SK-N-SH (cell line): ENCODE results near the gene ADAMTS4. TPM values are rescaled to one million over a fixed set of nuclear protein-coding genes. Genes with fewer than 3 reads are reported as not detected.

Source experiments
- CTCF ChIA-PET: fragments of 300-600, 350-600 bp; formaldehyde crosslinking; extraction: SDS; loops from one replicate; lab custom pipeline; 2021; lab: Yijun Ruan, JAX
- POLR2A ChIA-PET: fragments of 350-600 bp; sonication (Branson Sonifier 250); formaldehyde crosslinking; extraction: SDS; loops from one replicate; lab custom pipeline; 2020; ENCODE audit warnings: antibody characterized with exemption, inconsistent platforms; lab: Yijun Ruan, JAX
- DNase-seq: peaks from one replicate; pipeline ENCODE4 v3.0.0; 2012
- H2AFZ ChIP-seq: fragments of 200-600 bp; sonication (generic); 2 replicates; pipeline ENCODE4 v1.8.1; 2016; ENCODE audit warnings: antibody characterized with exemption, mild to moderate bottlenecking, low read depth
- H3F3A ChIP-seq: fragments of 200-600 bp; sonication (generic); replicated peaks from 2 replicates; pipeline ENCODE3; 2016; ENCODE audit warnings: antibody characterized with exemption, mild to moderate bottlenecking; ENCODE audit not compliant: insufficient read depth
- H3K27ac ChIP-seq, 2 experiments: fragments of 200-500 bp in 1 of 2; fragments of 200-600 bp in 1 of 2; sonication (Bioruptor generic) in 1 of 2; sonication (generic), shearing (Covaris generic) in 1 of 2; 2 replicates each; pipeline versions ENCODE4 v1.5.1 to v1.6.1; 2014 to 2016; ENCODE audit warnings: low read depth in 2 of 2, inconsistent platforms in 1 of 2, low read length in 1 of 2, mild to moderate bottlenecking in 1 of 2, mixed read lengths in 1 of 2
- H3K27me3 ChIP-seq: fragments of 200-600 bp; sonication (generic), shearing (Covaris generic); 2 replicates; pipeline ENCODE4 v1.6.1; 2016; ENCODE audit warnings: mixed run types; ENCODE audit not compliant: insufficient read depth
- H3K36me3 ChIP-seq, 2 experiments: fragments of 200-500 bp in 1 of 2; fragments of 200-600 bp in 1 of 2; sonication (Bioruptor generic) in 1 of 2; sonication (generic) in 1 of 2; replicated peaks in 1 of 2; 2 replicates each; pipeline versions ENCODE3 to v1.5.1; 2014 to 2016; ENCODE audit warnings: low read length in 1 of 2, mild to moderate bottlenecking in 1 of 2; ENCODE audit not compliant: insufficient read depth in 2 of 2, control insufficient read depth in 1 of 2
- H3K4me1 ChIP-seq, 2 experiments: fragments of 200-500 bp in 1 of 2; fragments of 200-600 bp in 1 of 2; sonication (Bioruptor generic) in 1 of 2; sonication (generic), shearing (Covaris generic) in 1 of 2; 2 replicates each; pipeline versions ENCODE4 v1.5.1 to v1.6.1; 2014 to 2016; ENCODE audit warnings: low read depth in 1 of 2, low read length in 1 of 2, mixed run types in 1 of 2; ENCODE audit not compliant: insufficient read depth in 2 of 2, control insufficient read depth in 1 of 2
- H3K4me2 ChIP-seq: fragments of 200-600 bp; sonication (generic), shearing (Covaris generic); 2 replicates; pipeline ENCODE4 v1.6.1; 2017; ENCODE audit warnings: mixed run types
- H3K4me3 ChIP-seq, 2 experiments: fragments of 200-500 bp in 1 of 2; fragments of 200-600 bp in 1 of 2; sonication (Bioruptor generic) in 1 of 2; sonication (generic), shearing (Covaris generic) in 1 of 2; 2 replicates each; pipeline versions ENCODE4 v1.5.1 to v1.8.1; 2014 to 2016; ENCODE audit warnings: low read depth in 2 of 2, inconsistent platforms in 1 of 2, low read length in 1 of 2, mild to moderate bottlenecking in 1 of 2, mixed read lengths in 1 of 2, moderate library complexity in 1 of 2
- H3K79me2 ChIP-seq: fragments of 200-600 bp; sonication (generic); 2 replicates; pipeline ENCODE4 v1.8.1; 2017; ENCODE audit warnings: mild to moderate bottlenecking; ENCODE audit not compliant: insufficient read depth
- H3K9ac ChIP-seq: fragments of 200-600 bp; sonication (generic); 2 replicates; pipeline ENCODE4 v1.6.1; 2017; ENCODE audit warnings: mixed run types
- H3K9me2 ChIP-seq: fragments of 200-600 bp; sonication (generic); 2 replicates; pipeline ENCODE4 v1.6.1; 2017; ENCODE audit warnings: mixed run types
- H3K9me3 ChIP-seq: fragments of 200-600 bp; sonication (generic); 2 replicates; pipeline ENCODE4 v1.6.1; 2017; ENCODE audit warnings: mixed run types, mild to moderate bottlenecking, moderate library complexity
- H4K20me1 ChIP-seq: fragments of 200-600 bp; sonication (generic); 2 replicates; pipeline ENCODE4 v1.6.1; 2017; ENCODE audit warnings: mild to moderate bottlenecking, mixed run types; ENCODE audit not compliant: insufficient read depth
- CHD2 ChIP-seq: fragments of 150-350 bp; IDR thresholded peaks from 2 replicates; pipeline ENCODE4 v1.6.1; 2018; ENCODE audit warnings: low read length; ENCODE audit not compliant: partially characterized antibody
- CTCF ChIP-seq: fragments of 200-600 bp; sonication (generic); IDR thresholded peaks from 2 replicates; pipeline ENCODE4 v1.6.1; 2017; ENCODE audit warnings: antibody characterized with exemption, mild to moderate bottlenecking, moderate library complexity
- ELF1 ChIP-seq: IDR thresholded peaks from 2 replicates; pipeline ENCODE4 v1.4.0; 2012
- EZH2phosphoT487 ChIP-seq: fragments of 200-600 bp; sonication (generic); IDR thresholded peaks from 2 replicates; pipeline ENCODE4 v1.6.1; 2017; ENCODE audit warnings: low read depth, mixed run types, mild to moderate bottlenecking, antibody characterized with exemption, moderate library complexity, borderline replicate concordance
- FOSL2 ChIP-seq: IDR thresholded peaks from 2 replicates; pipeline ENCODE4 v1.4.0; 2012; ENCODE audit warnings: low read depth, mild to moderate bottlenecking, moderate library complexity, borderline replicate concordance
- FOXM1 ChIP-seq: IDR thresholded peaks from 2 replicates; pipeline ENCODE4 v1.4.0; 2012; ENCODE audit warnings: low read depth, mild to moderate bottlenecking
- GATA2 ChIP-seq: sonication (generic); formaldehyde crosslinking; IDR thresholded peaks from 2 replicates; pipeline ENCODE4 v1.5.0; 2020; ENCODE audit warnings: mild to moderate bottlenecking, missing genetic modification reagents
- JUND ChIP-seq: IDR thresholded peaks from 2 replicates; pipeline ENCODE4 v1.4.0; 2012
- MEF2A ChIP-seq: IDR thresholded peaks from 2 replicates; pipeline ENCODE4 v1.4.0; 2012; ENCODE audit warnings: low read depth, borderline replicate concordance
- NFIC ChIP-seq: IDR thresholded peaks from 2 replicates; pipeline ENCODE4 v1.4.0; 2012; ENCODE audit warnings: borderline replicate concordance
- POLR2AphosphoS5 ChIP-seq: IDR thresholded peaks from 2 replicates; pipeline ENCODE4 v1.6.1; 2012; ENCODE audit warnings: low read depth, low read length
- RCOR1 ChIP-seq: fragments of 150-350 bp; IDR thresholded peaks from 2 replicates; pipeline ENCODE4 v1.6.1; 2017; ENCODE audit warnings: antibody characterized with exemption, low read length
- REST ChIP-seq: IDR thresholded peaks from 2 replicates; pipeline ENCODE4 v1.6.1; 2012; ENCODE audit warnings: mild to moderate bottlenecking, low read depth, low read length, moderate library complexity
- RFX5 ChIP-seq: IDR thresholded peaks from 2 replicates; pipeline ENCODE4 v1.6.1; 2012; ENCODE audit warnings: mild to moderate bottlenecking, improper control_type of control experiment, low read length
- RXRA ChIP-seq: IDR thresholded peaks from 2 replicates; pipeline ENCODE4 v1.4.0; 2012; ENCODE audit warnings: low read depth, mild to moderate bottlenecking, borderline replicate concordance
- SIN3A ChIP-seq: IDR thresholded peaks from 2 replicates; pipeline ENCODE4 v1.6.1; 2012; ENCODE audit warnings: low read depth, mild to moderate bottlenecking, low read length, moderate library complexity, borderline replicate concordance
- SMC3 ChIP-seq: IDR thresholded peaks from 2 replicates; pipeline ENCODE4 v1.6.1; 2012; ENCODE audit warnings: low read depth, low read length, improper control_type of control experiment
- TAF1 ChIP-seq: IDR thresholded peaks from 2 replicates; pipeline ENCODE4 v1.6.1; 2012; ENCODE audit warnings: low read depth, mild to moderate bottlenecking, low read length, moderate library complexity, borderline replicate concordance
- TCF12 ChIP-seq: IDR thresholded peaks from 2 replicates; pipeline ENCODE4 v1.4.0; 2012
- TEAD4 ChIP-seq: IDR thresholded peaks from 2 replicates; pipeline ENCODE4 v1.4.0; 2012; ENCODE audit warnings: mild to moderate bottlenecking, borderline replicate concordance; ENCODE audit not compliant: insufficient read depth
- USF1 ChIP-seq: IDR thresholded peaks from 2 replicates; pipeline ENCODE4 v1.4.0; 2012; ENCODE audit warnings: low read depth, borderline replicate concordance
- USF2 ChIP-seq: fragments of 150-350 bp; IDR thresholded peaks from 2 replicates; pipeline ENCODE4 v1.6.1; 2017; ENCODE audit warnings: antibody characterized with exemption, low read length, low read depth, borderline replicate concordance
- YY1 ChIP-seq: IDR thresholded peaks from 2 replicates; pipeline ENCODE4 v1.4.0; 2012; ENCODE audit warnings: low read depth, mild to moderate bottlenecking
- ZBTB33 ChIP-seq: IDR thresholded peaks from 2 replicates; pipeline ENCODE4 v1.4.0; 2012; ENCODE audit warnings: low read depth, borderline replicate concordance
- WGBS: methylation state at CpG from one replicate; pipeline ENCODE4 v1.1.6; 2017; ENCODE audit warnings: low lambda C conversion rate; 5-methylcytosine and 5-hydroxymethylcytosine counted together
- polyA plus RNA-seq, 3 experiments: library from polyadenylated mRNA; depleted of rRNA; stranded (reverse); fragments of >200 nt; gene quantifications; 2 replicates each; pipeline ENCODE4 v1.2.3, GENCODE V29; 2012

ADAMTS4 gene
- polyA plus RNA-seq, 1 of the 3 experiments (the other 2 are of a cell fraction): 1.2 TPM

GRCh38 chr1:161159087-161159912 is 39.6 kb downstream of the ADAMTS4 start, which contains the start of gene USP21:
USP21 (plus strand) TSS chr1:161159500; CDS start chr1:161160641, 1,141 bp downstream.
- peak; percentile 96 for DNase-seq
- Histone ChIP-seq H3K27ac (peak within 1 kb of the TSS; percentile 77 to 91), H3K9me3 (no peaks in the 10 kb centered on the region), H3K79me2 (peaks cover 31% of the 10 kb centered on the region), H3K4me1 (peaks cover 0 to 31% of the 10 kb centered on the region in 2 experiments; a peak in 3 of 4 replicates), H3K9me2 (no peaks in the 10 kb centered on the region), H3K4me3 (peak within 1 kb of the TSS; percentile 89 to 92), H3K36me3 (peaks cover 9 to 55% of the 10 kb centered on the region in 2 experiments), H4K20me1 (no peaks in the 10 kb centered on the region), H3F3A (peaks cover 8% of the 10 kb centered on the region), H3K9ac (peak within 1 kb of the TSS; percentile 90), H3K4me2 (peak within 1 kb of the TSS; percentile 77), H3K27me3 (no peaks in the 10 kb centered on the region), H2AFZ (peak within 1 kb of the TSS; percentile 84)
- ChIA-PET POLR2A (no interaction called here), CTCF (interaction anchor here (1.1 to 1.5 kb wide), 4 partner anchors 9 to 44 kb away, joined by 3 to 5 read pairs (median 4); no protein-coding TSS in a partner anchor)
- under 1% methylated on average over 43 of the region's 60 CpGs for WGBS
- TF ChIP-seq ZBTB33 (no peak), RXRA (no peak), ELF1 (no peak), FOXM1 (no peak), RCOR1 (no peak), USF1 (no peak), JUND (no peak), FOSL2 (no peak), MEF2A (no peak), SIN3A (no peak; the same call in 1 of the 2 replicates), GATA2 (CRISPR knock-in tag) (no peak), REST (peak; percentile 38; the same call in 1 of the 2 replicates), CTCF (peak; percentile 39), TAF1 (peak; percentile 100), NFIC (no peak), TCF12 (no peak), RFX5 (no peak), TEAD4 (no peak), POLR2AphosphoS5 (peak; percentile 89), CHD2 (peak; percentile 72), EZH2phosphoT487 (no peak), USF2 (no peak), YY1 (peak; percentile 97), SMC3 (no peak)
